Panc1 (cell line): ENCODE data around the gene REEP2.

Experiments
- POLR2AphosphoS5 ChIP-seq: IDR thresholded peaks from 2 replicates; pipeline ENCODE4 v1.6.1; 2012; ENCODE audit warnings: mild to moderate bottlenecking, low read depth, low read length, moderate library complexity
- TCF7L2 ChIP-seq: IDR thresholded peaks from 2 replicates; pipeline ENCODE4 v1.6.1; 2011; ENCODE audit warnings: mild to moderate bottlenecking, low read depth, low read length, inconsistent platforms
- TF ChIP-seq, protein P1 (sequence below): fragments of 450-650 bp; IDR thresholded peaks from 2 replicates; pipeline ENCODE4 v1.5.1; 2017; ENCODE audit warnings: mild to moderate bottlenecking

GRCh38 chr5:138464388-138465260 is 25.8 kb downstream of the REEP2 start:
- TF ChIP-seq, protein P1, sequence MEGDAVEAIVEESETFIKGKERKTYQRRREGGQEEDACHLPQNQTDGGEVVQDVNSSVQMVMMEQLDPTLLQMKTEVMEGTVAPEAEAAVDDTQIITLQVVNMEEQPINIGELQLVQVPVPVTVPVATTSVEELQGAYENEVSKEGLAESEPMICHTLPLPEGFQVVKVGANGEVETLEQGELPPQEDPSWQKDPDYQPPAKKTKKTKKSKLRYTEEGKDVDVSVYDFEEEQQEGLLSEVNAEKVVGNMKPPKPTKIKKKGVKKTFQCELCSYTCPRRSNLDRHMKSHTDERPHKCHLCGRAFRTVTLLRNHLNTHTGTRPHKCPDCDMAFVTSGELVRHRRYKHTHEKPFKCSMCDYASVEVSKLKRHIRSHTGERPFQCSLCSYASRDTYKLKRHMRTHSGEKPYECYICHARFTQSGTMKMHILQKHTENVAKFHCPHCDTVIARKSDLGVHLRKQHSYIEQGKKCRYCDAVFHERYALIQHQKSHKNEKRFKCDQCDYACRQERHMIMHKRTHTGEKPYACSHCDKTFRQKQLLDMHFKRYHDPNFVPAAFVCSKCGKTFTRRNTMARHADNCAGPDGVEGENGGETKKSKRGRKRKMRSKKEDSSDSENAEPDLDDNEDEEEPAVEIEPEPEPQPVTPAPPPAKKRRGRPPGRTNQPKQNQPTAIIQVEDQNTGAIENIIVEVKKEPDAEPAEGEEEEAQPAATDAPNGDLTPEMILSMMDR: no peak; the same call in none of the 2 replicates
- TF ChIP-seq TCF7L2 (no peak), POLR2AphosphoS5 (0 out of 2 replicates have a peak, but pooled peaks have one; percentile 17)
